ENCODE data around the gene TFDP2.

Gene TFDP2, protein sequence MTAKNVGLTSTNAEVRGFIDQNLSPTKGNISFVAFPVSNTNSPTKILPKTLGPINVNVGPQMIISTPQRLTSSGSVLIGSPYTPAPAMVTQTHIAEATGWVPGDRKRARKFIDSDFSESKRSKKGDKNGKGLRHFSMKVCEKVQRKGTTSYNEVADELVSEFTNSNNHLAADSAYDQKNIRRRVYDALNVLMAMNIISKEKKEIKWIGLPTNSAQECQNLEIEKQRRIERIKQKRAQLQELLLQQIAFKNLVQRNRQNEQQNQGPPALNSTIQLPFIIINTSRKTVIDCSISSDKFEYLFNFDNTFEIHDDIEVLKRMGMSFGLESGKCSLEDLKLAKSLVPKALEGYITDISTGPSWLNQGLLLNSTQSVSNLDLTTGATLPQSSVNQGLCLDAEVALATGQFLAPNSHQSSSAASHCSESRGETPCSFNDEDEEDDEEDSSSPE

DNA sequence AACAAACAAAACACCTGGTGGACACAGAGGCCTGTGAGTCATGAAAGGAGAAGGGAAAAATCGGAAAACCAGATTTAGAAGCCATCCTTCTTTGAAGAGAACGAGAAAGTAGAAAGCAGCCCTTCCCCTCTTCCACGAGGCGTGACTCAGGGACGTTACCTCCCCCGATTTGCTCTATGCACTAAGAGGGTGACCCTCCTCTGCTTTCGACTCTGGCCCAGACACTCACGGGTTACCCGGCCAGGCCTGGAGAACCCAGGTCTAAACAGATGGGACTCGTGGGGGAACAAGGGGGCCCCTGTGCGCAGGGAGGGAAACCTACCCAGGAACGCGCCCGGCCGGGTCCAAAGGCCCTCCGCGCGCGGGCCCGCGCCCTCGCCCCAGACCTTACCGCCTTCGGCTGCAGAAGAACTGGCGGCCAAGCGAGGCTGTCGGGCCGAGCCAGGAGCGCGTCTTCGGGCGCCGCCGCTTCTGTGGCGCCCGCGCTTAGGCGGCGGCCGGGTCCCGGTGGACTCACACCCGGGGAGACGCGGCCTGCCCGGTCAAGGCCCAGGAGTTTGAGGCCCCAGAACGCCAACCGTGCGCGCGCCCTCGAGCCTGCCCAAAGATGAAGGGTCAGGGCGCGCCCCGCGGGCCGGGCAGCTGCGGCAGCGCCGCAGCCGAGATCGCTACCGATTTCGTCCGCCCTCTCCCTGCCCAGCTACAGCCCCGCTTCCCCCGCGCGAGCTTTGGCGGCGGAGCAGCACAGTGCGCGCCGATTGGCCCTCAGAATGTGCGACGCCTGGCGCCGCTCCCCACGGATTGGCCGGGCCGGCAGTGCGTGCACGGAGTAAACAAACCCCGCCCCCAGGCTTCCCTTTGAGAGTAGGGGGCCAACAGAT, at the start of gene TFDP2:
TSS of gene TFDP2 (minus strand) at position 753 of the 881 bp plus-strand sequence. CDS start 47,795 bp downstream, outside the sequence.
- H3K27ac ChIP-seq: peak within 1 kb of the TSS; percentile 86
- peak; percentile 89 for DNase-seq (ENCODE audit: low spot score)
- POLR2A ChIA-PET (ENCODE audit: low non-redundant PET): interaction anchor here (0.5 kb wide), 1 partner anchor 421 kb away, joined by 8 read pairs; no protein-coding TSS in a partner anchor
- CTCF ChIA-PET: no interaction called here
- TF ChIP-seq, protein P1, sequence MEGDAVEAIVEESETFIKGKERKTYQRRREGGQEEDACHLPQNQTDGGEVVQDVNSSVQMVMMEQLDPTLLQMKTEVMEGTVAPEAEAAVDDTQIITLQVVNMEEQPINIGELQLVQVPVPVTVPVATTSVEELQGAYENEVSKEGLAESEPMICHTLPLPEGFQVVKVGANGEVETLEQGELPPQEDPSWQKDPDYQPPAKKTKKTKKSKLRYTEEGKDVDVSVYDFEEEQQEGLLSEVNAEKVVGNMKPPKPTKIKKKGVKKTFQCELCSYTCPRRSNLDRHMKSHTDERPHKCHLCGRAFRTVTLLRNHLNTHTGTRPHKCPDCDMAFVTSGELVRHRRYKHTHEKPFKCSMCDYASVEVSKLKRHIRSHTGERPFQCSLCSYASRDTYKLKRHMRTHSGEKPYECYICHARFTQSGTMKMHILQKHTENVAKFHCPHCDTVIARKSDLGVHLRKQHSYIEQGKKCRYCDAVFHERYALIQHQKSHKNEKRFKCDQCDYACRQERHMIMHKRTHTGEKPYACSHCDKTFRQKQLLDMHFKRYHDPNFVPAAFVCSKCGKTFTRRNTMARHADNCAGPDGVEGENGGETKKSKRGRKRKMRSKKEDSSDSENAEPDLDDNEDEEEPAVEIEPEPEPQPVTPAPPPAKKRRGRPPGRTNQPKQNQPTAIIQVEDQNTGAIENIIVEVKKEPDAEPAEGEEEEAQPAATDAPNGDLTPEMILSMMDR (conservative IDR thresholded peaks at IDR 0.05; ENCODE audit: low read depth): no peak

DNA sequence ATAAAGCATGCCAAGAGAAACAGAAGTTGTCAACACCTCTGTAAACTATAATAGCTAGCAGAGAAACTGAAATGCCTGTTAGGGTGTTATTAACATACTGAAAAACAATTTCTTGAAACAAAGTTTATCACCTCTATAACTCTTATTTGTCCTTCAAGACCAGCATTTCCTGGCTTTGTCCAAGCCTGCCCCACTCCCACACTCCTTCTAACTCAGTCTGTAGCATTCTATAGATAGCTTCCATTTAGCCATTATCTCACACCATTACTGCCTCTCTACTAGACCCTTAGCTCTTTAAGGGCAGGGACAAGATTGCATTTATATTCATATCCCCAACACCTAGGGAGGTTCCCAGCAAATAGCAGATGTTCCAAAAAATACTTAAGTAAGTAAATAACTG, 39.5 kb upstream of the TFDP2 start:
- H3K27ac ChIP-seq: no peak overlapping the region
- POLR2A ChIA-PET (ENCODE audit: low non-redundant PET): no interaction called here
- no peak for DNase-seq (ENCODE audit: low spot score)
- CTCF ChIA-PET: interaction anchor here (0.5 kb wide), 1 partner anchor 568 kb away, joined by 5 read pairs; no protein-coding TSS in a partner anchor
- TF ChIP-seq, protein P1 (conservative IDR thresholded peaks at IDR 0.05; ENCODE audit: low read depth): no peak

DNA sequence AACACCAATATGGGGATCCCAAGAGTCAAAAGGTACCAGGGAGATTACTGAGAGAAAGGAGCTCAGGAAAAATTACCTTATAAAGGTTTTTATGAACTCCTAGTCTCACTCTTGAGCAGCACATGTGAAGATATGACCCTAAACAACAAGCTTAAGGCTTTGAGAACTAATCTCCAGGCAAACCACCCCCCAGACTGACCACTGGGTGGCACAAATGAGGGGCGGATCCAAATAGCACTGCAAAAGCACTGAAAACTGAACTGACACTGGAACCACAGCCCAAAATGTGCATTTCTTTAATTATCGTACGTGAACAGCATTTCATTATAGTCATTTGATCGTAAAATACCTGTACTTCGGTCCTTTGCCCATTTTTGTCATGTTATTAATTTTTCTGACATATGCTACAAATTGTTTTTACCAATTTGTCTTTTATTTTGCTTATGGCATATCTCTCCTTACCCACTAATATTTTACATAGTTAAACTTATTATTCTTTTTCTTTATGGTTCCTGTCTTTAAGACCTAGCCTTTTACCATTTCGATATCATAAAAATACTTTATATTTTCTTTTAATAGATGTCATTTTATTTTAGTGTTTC, 31.5 kb upstream of the TFDP2 start:
- DNase-seq (ENCODE audit: low spot score): peak; percentile 21
- POLR2A ChIA-PET (ENCODE audit: low non-redundant PET): no interaction called here
- no peak overlapping the region for H3K27ac ChIP-seq
- CTCF ChIA-PET: interaction anchor here (0.6 to 1.0 kb wide), 2 partner anchors 13 to 1569 kb away, joined by 4 to 5 read pairs; no protein-coding TSS in a partner anchor
- TF ChIP-seq, protein P1 (conservative IDR thresholded peaks at IDR 0.05; ENCODE audit: low read depth): peak; percentile 39; the same call in 1 of the 2 replicates

DNA sequence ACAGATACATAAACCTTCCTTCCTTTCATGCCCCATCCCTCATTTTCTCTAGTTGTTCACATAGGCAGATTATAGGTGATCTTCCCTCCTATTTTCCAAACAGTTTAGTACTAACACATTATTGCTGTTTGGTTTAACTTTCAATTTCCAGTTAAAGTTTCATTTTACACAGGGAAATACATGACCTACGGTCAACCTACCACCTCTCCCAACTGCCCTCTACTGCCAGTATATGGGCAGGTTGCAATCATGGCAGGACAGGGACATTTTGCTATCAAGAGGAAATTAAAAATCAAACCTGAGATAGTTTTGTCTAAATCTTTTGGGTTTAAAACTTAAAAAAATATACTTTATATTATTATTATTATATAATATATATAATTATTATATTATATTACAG, 26.1 kb upstream of the TFDP2 start:
- DNase-seq (ENCODE audit: low spot score): no peak
- POLR2A ChIA-PET (ENCODE audit: low non-redundant PET): no interaction called here
- no peak overlapping the region for H3K27ac ChIP-seq
- CTCF ChIA-PET: interaction anchor here (0.6 kb wide), 1 partner anchor 48 kb away, joined by 3 read pairs; no protein-coding TSS in a partner anchor
- TF ChIP-seq, protein P1 (conservative IDR thresholded peaks at IDR 0.05; ENCODE audit: low read depth): no peak

DNA sequence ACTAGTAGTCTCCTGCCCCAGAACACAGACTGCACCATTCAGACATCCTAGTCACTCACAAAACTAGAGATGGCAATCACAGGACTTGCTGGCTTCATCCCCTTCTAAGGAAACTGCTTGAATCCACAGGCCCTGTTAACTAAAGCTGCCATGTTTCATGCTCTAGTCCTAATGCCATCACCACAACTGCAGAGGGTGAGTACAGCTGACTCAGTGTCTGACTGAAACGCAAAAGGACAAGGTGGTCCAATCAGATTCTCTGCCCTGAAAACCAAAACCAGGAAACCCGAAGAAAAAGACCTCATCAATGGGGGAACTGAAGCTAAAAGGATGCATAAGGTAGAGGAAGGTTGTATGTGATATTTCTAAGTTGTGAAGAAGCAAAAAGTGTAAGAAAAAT, 25.2 kb upstream of the TFDP2 start:
- DNase-seq (ENCODE audit: low spot score): no peak
- ChIA-PET POLR2A (ENCODE audit: low non-redundant PET) (no interaction called here), CTCF (interaction anchor here (0.6 kb wide), 1 partner anchor 25 kb away, joined by 5 read pairs; no protein-coding TSS in a partner anchor)
- no peak overlapping the region for H3K27ac ChIP-seq
- TF ChIP-seq, protein P1 (conservative IDR thresholded peaks at IDR 0.05; ENCODE audit: low read depth): no peak

DNA sequence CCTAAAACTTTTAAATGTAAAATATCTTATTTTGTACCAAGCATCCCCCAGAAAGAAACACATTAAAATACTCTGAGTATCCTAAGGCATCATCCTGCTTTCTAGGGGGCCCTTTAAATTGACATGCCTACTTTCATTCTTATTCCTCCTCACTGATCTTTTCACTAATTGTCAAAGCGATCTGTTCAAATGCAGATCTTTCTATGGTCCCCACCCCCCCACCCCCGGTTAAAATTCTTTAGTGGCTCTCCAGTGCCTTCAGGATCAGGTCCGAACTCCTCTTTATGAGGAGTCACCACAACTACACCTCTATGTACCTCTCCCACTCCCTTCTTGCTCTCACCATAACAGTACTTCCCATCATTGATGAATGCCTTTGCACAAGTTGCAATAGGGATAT, 19.2 kb upstream of the TFDP2 start:
- TF ChIP-seq, protein P1 (conservative IDR thresholded peaks at IDR 0.05; ENCODE audit: low read depth): no peak
- no peak for DNase-seq (ENCODE audit: low spot score)
- ChIA-PET CTCF (no interaction called here), POLR2A (ENCODE audit: low non-redundant PET) (no interaction called here)
- H3K27ac ChIP-seq: no peak overlapping the region

All from RWPE1 (cell line).